ENCODE results near the gene GLDN. TPM values are rescaled to one million over a fixed set of nuclear protein-coding genes. Genes with fewer than 3 reads are reported as not detected.

Gene GLDN
- total and polyA plus RNA-seq, 2 experiments from 2014 or later: 0.32 to 1.2 TPM

DNA sequence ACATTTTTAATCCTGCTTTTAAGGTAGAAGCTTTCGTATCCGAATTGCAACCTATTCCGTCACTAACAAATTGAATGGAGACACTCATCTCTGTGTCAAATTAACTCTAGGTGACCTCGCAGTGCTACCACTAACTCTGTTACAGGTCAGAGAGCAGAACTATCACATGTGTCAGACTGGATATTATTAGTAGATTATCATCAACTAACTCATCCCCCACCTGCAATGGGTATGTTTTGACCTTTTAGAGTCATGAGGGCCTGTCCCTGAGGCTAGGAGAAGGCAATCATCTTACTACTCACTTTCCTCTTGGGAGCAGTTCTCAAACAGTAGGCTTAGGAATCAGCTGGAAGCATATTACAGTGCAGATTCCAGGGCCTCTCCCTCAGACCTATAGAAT lies 2.0 kb downstream of the GLDN start:
- Mint-ChIP-seq H3K4me3 (no peak overlapping the region), H3K27me3 (ENCODE audit: insufficient read depth, low read depth, poor library complexity) (peaks cover 32% of the 10 kb centered on the region), H3K4me1 (no peaks in the 10 kb centered on the region; the same call in 2 of the 3 replicates), H3K36me3 (ENCODE audit: low read depth) (no peaks in the 10 kb centered on the region), H3K27ac (no peak overlapping the region), H3K9me3 (no peaks in the 10 kb centered on the region; the same call in 2 of the 3 replicates)
- Histone ChIP-seq H3K9me2 (ENCODE audit: insufficient read depth) (peaks cover 6% of the 10 kb centered on the region), H2AFZ (no peak overlapping the region), H3K4me3 (no peak overlapping the region), H3K79me2 (replicated peaks; ENCODE audit: insufficient read depth) (no peaks in the 10 kb centered on the region), H3K4me2 (no peak overlapping the region), H4K20me1 (replicated peaks; ENCODE audit: insufficient read depth) (0 out of 2 replicates have a peak, but pooled peaks cover 6% of the 10 kb centered on the region), H3K27ac (ENCODE audit: low read depth) (no peak overlapping the region), H3K36me3 (ENCODE audit: insufficient read depth) (no peaks in the 10 kb centered on the region), H3K4me1 (ENCODE audit: insufficient read depth) (peaks cover 3% of the 10 kb centered on the region; the same call in 1 of the 2 replicates), H3K27me3 (ENCODE audit: insufficient read depth) (peaks cover 51% of the 10 kb centered on the region), H3F3A (replicated peaks; ENCODE audit: low read depth) (no peaks in the 10 kb centered on the region)
- TF ChIP-seq POLR2AphosphoS5 (IDR thresholded peaks at IDR 0.05; ENCODE audit: low read depth) (no peak), CREB1 (CRISPR knock-in tag; IDR thresholded peaks at IDR 0.05; ENCODE audit: low read depth) (no peak), ZNF331 (CRISPR knock-in tag; IDR thresholded peaks at IDR 0.05; ENCODE audit: low read depth) (no peak)
- TF ChIP-seq, protein P1, sequence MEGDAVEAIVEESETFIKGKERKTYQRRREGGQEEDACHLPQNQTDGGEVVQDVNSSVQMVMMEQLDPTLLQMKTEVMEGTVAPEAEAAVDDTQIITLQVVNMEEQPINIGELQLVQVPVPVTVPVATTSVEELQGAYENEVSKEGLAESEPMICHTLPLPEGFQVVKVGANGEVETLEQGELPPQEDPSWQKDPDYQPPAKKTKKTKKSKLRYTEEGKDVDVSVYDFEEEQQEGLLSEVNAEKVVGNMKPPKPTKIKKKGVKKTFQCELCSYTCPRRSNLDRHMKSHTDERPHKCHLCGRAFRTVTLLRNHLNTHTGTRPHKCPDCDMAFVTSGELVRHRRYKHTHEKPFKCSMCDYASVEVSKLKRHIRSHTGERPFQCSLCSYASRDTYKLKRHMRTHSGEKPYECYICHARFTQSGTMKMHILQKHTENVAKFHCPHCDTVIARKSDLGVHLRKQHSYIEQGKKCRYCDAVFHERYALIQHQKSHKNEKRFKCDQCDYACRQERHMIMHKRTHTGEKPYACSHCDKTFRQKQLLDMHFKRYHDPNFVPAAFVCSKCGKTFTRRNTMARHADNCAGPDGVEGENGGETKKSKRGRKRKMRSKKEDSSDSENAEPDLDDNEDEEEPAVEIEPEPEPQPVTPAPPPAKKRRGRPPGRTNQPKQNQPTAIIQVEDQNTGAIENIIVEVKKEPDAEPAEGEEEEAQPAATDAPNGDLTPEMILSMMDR (conservative IDR thresholded peaks at IDR 0.05; ENCODE audit: low read depth in 2 of 2): no peak
- no peak for ATAC-seq
- DNase-seq (ENCODE audit: low spot score): no peak

DNA sequence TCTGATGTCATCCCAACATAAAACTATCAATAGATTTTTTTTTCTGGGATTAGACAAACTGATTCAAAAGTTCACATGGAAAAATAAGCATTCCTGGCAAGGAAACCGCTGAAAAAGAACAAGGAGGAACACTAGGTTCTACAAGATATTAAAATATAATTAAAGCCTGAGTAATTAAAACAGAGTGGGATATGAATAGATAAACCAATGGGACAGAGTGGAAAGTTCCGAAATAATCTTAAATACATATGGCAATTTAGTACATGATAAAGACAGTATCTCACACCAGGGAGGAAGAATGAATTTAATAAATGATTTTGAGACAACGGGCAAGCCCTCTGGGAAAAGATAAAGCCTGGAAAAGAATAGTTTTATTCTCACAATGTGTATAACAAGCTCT lies 4.7 kb downstream of the GLDN start:
- H3K4me2 ChIP-seq: no peak overlapping the region
- no peaks in the 10 kb centered on the region for H3F3A ChIP-seq (replicated peaks; ENCODE audit: low read depth)
- peaks cover 22% of the 10 kb centered on the region for H3K27me3 Mint-ChIP-seq (ENCODE audit: insufficient read depth, low read depth, poor library complexity)
- no peak overlapping the region for H2AFZ ChIP-seq
- ATAC-seq: no peak
- H4K20me1 ChIP-seq (replicated peaks; ENCODE audit: insufficient read depth): 0 out of 2 replicates have a peak, but pooled peaks cover 6% of the 10 kb centered on the region
- H3K4me3 Mint-ChIP-seq: no peak overlapping the region
- no peaks in the 10 kb centered on the region for H3K9me2 ChIP-seq (ENCODE audit: insufficient read depth)
- H3K4me3 ChIP-seq: no peak overlapping the region
- peaks cover 33% of the 10 kb centered on the region for H3K27me3 ChIP-seq (ENCODE audit: insufficient read depth)
- no peak overlapping the region for H3K27ac ChIP-seq (ENCODE audit: low read depth)
- H3K27ac Mint-ChIP-seq: no peak overlapping the region
- no peaks in the 10 kb centered on the region for H3K36me3 Mint-ChIP-seq (ENCODE audit: low read depth)
- DNase-seq (ENCODE audit: low spot score): no peak
- TF ChIP-seq JUNB (IDR thresholded peaks at IDR 0.05; ENCODE audit: unreplicated experiment) (no peak), STAT1 (IDR thresholded peaks at IDR 0.05; ENCODE audit: unreplicated experiment) (no peak), POLR2AphosphoS5 (IDR thresholded peaks at IDR 0.05; ENCODE audit: low read depth) (no peak), ZNF114 (CRISPR knock-in tag; IDR thresholded peaks at IDR 0.05) (no peak)
- TF ChIP-seq, protein P2, sequence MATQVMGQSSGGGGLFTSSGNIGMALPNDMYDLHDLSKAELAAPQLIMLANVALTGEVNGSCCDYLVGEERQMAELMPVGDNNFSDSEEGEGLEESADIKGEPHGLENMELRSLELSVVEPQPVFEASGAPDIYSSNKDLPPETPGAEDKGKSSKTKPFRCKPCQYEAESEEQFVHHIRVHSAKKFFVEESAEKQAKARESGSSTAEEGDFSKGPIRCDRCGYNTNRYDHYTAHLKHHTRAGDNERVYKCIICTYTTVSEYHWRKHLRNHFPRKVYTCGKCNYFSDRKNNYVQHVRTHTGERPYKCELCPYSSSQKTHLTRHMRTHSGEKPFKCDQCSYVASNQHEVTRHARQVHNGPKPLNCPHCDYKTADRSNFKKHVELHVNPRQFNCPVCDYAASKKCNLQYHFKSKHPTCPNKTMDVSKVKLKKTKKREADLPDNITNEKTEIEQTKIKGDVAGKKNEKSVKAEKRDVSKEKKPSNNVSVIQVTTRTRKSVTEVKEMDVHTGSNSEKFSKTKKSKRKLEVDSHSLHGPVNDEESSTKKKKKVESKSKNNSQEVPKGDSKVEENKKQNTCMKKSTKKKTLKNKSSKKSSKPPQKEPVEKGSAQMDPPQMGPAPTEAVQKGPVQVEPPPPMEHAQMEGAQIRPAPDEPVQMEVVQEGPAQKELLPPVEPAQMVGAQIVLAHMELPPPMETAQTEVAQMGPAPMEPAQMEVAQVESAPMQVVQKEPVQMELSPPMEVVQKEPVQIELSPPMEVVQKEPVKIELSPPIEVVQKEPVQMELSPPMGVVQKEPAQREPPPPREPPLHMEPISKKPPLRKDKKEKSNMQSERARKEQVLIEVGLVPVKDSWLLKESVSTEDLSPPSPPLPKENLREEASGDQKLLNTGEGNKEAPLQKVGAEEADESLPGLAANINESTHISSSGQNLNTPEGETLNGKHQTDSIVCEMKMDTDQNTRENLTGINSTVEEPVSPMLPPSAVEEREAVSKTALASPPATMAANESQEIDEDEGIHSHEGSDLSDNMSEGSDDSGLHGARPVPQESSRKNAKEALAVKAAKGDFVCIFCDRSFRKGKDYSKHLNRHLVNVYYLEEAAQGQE (IDR thresholded peaks at IDR 0.05; ENCODE audit: unreplicated experiment): no peak
- TF ChIP-seq, protein P3, sequence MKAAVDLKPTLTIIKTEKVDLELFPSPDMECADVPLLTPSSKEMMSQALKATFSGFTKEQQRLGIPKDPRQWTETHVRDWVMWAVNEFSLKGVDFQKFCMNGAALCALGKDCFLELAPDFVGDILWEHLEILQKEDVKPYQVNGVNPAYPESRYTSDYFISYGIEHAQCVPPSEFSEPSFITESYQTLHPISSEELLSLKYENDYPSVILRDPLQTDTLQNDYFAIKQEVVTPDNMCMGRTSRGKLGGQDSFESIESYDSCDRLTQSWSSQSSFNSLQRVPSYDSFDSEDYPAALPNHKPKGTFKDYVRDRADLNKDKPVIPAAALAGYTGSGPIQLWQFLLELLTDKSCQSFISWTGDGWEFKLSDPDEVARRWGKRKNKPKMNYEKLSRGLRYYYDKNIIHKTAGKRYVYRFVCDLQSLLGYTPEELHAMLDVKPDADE (IDR thresholded peaks at IDR 0.05): no peak
- H3K36me3 ChIP-seq (ENCODE audit: insufficient read depth): no peaks in the 10 kb centered on the region
- H3K4me1 Mint-ChIP-seq: no peaks in the 10 kb centered on the region; the same call in 2 of the 3 replicates
- H3K9me3 Mint-ChIP-seq: no peaks in the 10 kb centered on the region
- peaks cover 3% of the 10 kb centered on the region; the same call in 1 of the 2 replicates for H3K4me1 ChIP-seq (ENCODE audit: insufficient read depth)
- no peaks in the 10 kb centered on the region for H3K79me2 ChIP-seq (replicated peaks; ENCODE audit: insufficient read depth)

All from GM23338 (cell line).